G401 (cell line): ENCODE data around the gene MCU. TPM values are rescaled to one million over a fixed set of nuclear protein-coding genes. Genes with fewer than 3 reads are reported as not detected.
A peak's percentile ranks its signal among the peaks of the same experiment; 100 is the strongest.
"Not testable (repeated sequence)": the region's sequence is repeated elsewhere in the genome, so short reads cannot be mapped to it uniquely, and the experiment has no call there.

Experiments used
- DNase-seq: peaks from one replicate; pipeline ENCODE4 v3.0.0-alpha.2; 2015; ENCODE audit warnings: low spot score
- in situ Hi-C: cut with HindIII; loops from 2 replicates; pipeline ENCODE4 v1.10.0; 2016; ENCODE audit warnings: low sequenced_read_pairs, mixed read lengths
- total RNA-seq: library from RNA; depleted of rRNA; stranded (reverse); fragments of >200 nt; shearing (Covaris generic); gene quantifications from 2 replicates; pipeline ENCODE4 v1.2.3, GENCODE V29; 2014

The MCU gene
- total RNA-seq, 1 experiment from 2014 or later: 25.8 TPM

- in situ Hi-C loops: no loop called here
- DNase-seq: no peak
Measured at GRCh38 chr10:72862957-72863356, 171.0 kb downstream of the MCU start.

DNA sequence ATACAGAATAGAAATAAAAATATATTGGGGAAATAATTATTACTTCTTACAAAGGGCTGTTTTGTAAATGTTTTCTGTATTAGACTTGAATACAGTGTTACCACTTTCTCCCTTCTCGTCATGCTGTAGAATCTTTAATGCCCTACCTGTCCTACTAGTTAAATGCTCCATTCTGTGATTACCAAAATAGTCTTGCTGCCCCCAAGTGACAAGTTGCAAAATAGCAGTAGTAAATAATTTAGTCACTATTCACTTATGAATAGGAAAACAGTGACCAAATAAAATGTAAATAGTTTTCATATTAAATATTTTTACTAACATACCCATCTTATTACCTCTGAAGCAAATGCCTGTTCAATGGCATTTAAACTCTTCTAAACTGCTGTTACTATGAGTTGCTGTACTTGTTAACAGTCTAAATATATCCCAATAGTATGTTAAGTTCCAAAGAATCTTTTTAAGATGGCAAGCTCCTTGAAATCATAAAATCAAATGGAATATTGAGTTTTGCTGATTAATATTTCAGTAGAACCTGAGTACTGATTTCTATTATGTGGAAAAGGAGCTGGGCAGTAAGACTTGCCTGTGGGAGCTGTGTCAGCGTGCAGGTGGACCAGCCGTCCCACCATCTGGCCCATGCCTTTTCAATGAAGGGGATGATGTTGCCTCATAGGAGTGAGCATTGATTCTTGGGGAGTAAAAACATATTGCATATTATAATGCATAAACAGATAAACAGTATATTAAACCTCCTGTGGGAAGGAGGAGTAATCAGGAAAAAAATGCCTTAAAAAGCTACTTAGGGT, 183.5 kb downstream of the MCU start:
- peak; percentile 85 for DNase-seq
- in situ Hi-C loops: no loop called here

DNA sequence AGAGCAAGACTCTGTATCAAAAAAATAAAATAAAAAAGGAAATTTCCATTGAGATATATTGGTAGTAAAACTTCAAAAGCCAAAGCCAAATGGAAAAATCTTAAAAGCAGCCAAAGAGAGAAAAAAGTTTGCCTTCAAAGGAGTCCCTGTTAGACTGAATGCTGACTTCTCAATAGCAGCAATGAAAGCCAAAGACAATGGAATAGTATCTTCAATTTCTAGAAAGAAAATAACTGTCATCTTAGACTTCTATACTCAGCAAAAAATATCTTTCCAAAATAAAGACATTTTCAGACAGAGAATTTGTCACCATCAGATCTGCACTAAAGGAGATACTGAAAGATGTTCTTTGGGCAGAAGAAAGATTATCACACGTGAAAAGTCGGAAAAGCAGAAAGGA, 187.3 kb downstream of the MCU start:
- DNase-seq: no peak
- in situ Hi-C loops: no loop called here

DNA sequence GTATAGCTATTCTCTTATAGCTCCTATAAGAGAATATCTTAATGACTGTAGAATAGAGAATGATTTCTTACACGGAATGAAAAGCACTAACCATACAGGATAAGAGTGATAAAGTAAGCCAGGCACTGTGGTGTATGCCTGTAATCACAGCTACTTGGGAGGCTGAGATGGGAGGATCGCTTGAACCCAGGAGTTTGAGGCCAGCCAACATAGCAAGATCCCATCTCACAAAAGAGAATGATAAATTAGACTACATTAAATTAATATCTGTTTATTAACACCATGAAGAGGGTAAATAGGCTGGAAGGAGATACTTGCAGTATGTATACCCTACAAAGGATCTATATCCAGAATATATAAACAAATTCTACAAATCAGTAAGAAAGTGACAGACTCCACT, 189.3 kb downstream of the MCU start:
- no peak for DNase-seq
- in situ Hi-C loops: no loop called here

DNA sequence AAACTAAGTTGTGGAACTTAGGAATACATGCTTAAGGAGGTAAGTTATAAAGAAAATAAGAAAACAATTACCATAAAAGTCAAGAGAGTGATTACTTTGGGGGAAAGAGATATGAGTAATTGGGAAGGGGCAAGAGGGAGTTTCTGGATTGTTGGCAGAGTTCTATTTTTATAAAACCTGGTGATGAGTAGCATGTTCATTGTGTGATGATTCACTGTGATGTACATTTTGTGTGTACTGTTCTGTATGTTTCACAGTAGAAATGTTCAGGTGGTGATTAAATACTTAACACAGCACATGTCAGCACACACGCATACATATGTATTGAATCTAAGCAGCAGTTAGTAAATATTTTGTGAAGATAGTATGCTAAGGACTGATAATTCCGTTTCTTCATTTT, 191.9 kb downstream of the MCU start:
- in situ Hi-C loops: no loop called here
- DNase-seq: no peak

DNA sequence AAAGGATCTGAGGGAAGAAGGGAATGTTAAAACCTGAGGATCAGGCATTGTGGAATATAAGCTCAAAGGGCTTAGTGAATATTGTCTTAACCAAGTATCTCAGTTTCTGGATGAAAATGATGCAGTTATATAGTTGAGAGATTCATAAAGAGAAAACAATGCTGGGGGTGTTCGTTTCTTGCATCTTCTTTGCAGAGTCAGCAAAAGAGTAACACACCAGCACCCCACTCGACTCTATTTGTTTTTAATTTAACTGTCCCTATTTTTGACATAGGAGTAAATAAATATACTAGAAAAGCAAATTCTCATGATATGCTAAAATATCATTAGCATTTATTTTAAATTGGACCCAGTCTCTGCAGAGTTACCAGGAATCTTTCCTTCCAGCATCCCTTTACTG, 194.0 kb downstream of the MCU start:
- no peak for DNase-seq
- in situ Hi-C loops: no loop called here

- in situ Hi-C loops: no loop called here
- DNase-seq: peak; percentile 51
Measured at GRCh38 chr10:72886621-72887020, 194.7 kb downstream of the MCU start.

- in situ Hi-C loops: no loop called here
- DNase-seq: no peak
Measured at GRCh38 chr10:72887043-72887442, 195.1 kb downstream of the MCU start.

- DNase-seq: no peak
- in situ Hi-C loops: no loop called here
Measured at GRCh38 chr10:72888151-72888638, 196.3 kb downstream of the MCU start.

DNA sequence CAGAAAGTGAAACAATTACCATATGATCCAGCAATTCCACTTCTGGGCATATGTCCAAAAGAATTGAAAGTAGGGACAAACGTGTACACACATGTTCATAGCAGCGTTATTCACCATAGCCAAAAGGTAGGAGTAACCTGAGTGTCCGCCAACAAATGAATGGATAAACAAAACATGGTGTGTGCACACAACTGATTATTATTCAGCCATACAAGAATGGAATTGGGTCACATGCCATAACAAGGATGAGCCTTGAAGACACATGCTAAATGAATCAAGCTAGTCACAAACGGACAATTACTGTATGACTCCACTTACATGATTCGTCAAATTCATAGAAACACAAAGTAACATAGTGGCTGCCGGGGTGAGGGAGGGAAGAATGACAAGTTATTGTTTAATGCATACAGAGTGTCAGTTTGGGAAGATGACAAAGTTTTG, 197.5 kb downstream of the MCU start:
- in situ Hi-C loops: no loop called here
- DNase-seq: peak; percentile 39

DNA sequence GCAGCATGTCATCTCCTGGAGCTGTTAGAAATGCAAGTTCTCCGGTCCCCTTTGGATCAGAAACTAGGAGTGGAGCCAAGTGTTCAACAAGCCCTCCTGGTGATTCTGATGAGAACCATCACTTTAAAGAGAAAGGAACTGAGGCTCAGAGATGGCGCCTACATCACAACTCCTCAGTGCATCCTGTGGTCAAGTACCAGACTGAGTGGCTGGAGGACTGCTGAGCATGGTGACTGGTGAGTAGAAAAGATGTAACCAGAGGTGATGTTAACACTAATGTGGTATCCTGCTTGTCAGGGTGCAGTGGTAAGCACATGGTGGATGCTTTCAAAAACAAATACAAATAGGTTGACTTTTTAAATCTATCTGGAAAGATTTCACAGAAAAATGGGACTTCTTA, 198.1 kb downstream of the MCU start:
- DNase-seq: no peak
- in situ Hi-C loops: no loop called here

GRCh38 chr10:72893136-72893798, 201.3 kb downstream of the MCU start, which contains the start of gene OIT3:
TSS of gene OIT3 (plus strand) at chr10:72893739. CDS start at chr10:72893799, 60 bp downstream.
- no peak for DNase-seq
- in situ Hi-C loops: no loop called here

- no peak for DNase-seq
- in situ Hi-C loops: no loop called here
Measured at GRCh38 chr10:72895236-72895850, 203.4 kb downstream of the MCU start.

- DNase-seq: no peak
- in situ Hi-C loops: no loop called here
Measured at GRCh38 chr10:72898616-72899015, 206.7 kb downstream of the MCU start.

DNA sequence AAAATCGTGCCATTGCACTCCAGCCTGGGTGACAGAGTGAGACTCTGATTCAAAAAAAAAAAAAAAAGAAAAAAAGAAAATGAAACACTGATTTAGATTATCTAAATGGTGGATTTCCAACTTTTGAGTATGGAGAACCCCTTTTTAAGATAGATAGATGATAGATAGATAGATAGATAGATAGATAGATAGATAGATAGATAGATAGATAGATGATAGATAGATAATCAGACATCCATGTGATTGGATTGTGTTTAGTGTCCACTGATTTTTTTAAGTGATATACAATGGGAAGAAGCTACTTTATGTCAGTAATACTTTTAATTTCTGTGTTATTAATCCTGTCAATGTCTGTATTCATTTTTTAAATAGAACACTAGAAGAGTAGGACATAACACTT, 207.6 kb downstream of the MCU start:
- no peak for DNase-seq
- in situ Hi-C loops: no loop called here

GRCh38 chr10:72903941-72904446, 212.1 kb downstream of the MCU start:
- in situ Hi-C loops, DNase-seq: not testable (repeated sequence)

DNA sequence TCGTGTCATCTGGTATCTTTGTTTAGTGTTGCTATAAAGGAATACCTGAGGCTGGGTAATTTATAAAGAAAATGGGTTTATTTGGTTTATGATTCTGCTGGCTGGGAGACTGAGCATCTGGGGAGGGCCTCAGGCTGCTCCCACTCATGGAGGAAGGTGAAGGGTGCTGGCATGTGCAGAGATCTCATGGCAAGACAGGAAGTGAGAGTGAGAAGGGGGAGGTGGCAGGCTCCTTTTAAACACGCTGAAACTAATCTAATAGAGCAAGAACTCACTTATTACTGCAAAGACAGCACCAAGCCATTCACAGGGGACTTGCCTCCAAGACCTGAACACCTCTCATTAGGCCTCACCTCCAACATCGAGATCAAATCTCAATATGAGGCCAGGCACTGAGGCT, 212.9 kb downstream of the MCU start:
- in situ Hi-C loops: no loop called here
- DNase-seq: no peak

GRCh38 chr10:72906446-72906845, 214.5 kb downstream of the MCU start:
- DNase-seq: no peak
- in situ Hi-C loops: no loop called here

DNA sequence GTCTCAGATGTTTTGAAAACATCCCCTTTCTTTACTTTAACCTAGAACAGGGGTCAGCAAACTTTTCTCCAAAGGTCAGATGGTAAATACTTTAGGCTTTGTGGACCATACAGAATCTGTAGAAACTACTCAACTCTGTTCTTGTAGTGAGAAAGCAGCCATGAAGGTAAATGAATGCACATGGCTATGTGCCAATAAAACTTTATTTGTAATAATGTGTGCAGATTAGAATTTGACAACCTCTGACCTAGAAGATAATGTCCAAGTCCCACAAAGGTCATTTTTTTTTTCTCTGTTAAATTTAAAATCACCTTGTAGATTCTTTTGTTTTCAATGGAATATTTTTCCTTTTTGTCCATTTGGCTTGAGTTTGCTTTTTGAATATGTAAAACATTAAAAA, 218.8 kb downstream of the MCU start:
- DNase-seq: no peak
- in situ Hi-C loops: no loop called here

- in situ Hi-C loops: no loop called here
- DNase-seq: no peak
Measured at GRCh38 chr10:72911758-72912157, 219.8 kb downstream of the MCU start.
